ENCODE measurements around the gene GPR39.

Gene GPR39

GRCh38 chr2:132607426-132608090, 191.0 kb downstream of the GPR39 start:
- no peak for DNase-seq (ENCODE audit: low spot score in 2 of 2)
- Mint-ChIP-seq H3K36me3 (no peaks in the 10 kb centered on the region), H3K27ac (no peak overlapping the region), H3K4me1 (no peaks in the 10 kb centered on the region), H3K27me3 (peaks cover 3% of the 10 kb centered on the region), H3K9me3 (no peaks in the 10 kb centered on the region), H3K4me3 (no peak overlapping the region)
- ATAC-seq (ENCODE audit: low read depth), result no peak

GRCh38 chr2:132608311-132608710, 191.7 kb downstream of the GPR39 start:
- no peaks in the 10 kb centered on the region for H3K4me1 Mint-ChIP-seq
- H3K36me3 Mint-ChIP-seq, result no peaks in the 10 kb centered on the region
- H3K27me3 Mint-ChIP-seq, result peaks cover 3% of the 10 kb centered on the region
- H3K27ac Mint-ChIP-seq, result no peak overlapping the region
- DNase-seq (ENCODE audit: low spot score in 2 of 2), result no peak
- no peak overlapping the region for H3K4me3 Mint-ChIP-seq
- no peak for ATAC-seq (ENCODE audit: low read depth)
- H3K9me3 Mint-ChIP-seq, result no peaks in the 10 kb centered on the region

- Mint-ChIP-seq H3K27ac (no peak overlapping the region), H3K4me3 (no peak overlapping the region), H3K27me3 (peaks cover 3% of the 10 kb centered on the region)
These were observed 192.7 kb downstream of the GPR39 start for GRCh38 chr2:132609101-132609890.

GRCh38 chr2:132611719-132612118, 195.1 kb downstream of the GPR39 start:
- Mint-ChIP-seq H3K36me3 (no peaks in the 10 kb centered on the region), H3K27me3 (peaks cover 2% of the 10 kb centered on the region), H3K9me3 (no peaks in the 10 kb centered on the region), H3K27ac (no peak overlapping the region), H3K4me3 (no peak overlapping the region), H3K4me1 (no peaks in the 10 kb centered on the region)
- DNase-seq (ENCODE audit: low spot score in 2 of 2), result no peak
- no peak for ATAC-seq (ENCODE audit: low read depth)

More at GRCh38 chr2:132609101-132609890, 192.7 kb downstream of the GPR39 start:
- DNase-seq (ENCODE audit: low spot score in 2 of 2), result no peak
- H3K9me3 Mint-ChIP-seq, result no peaks in the 10 kb centered on the region
- H3K4me1 Mint-ChIP-seq, result no peaks in the 10 kb centered on the region
- no peaks in the 10 kb centered on the region for H3K36me3 Mint-ChIP-seq
- ATAC-seq (ENCODE audit: low read depth), result no peak

GRCh38 chr2:132615329-132616085, 198.9 kb downstream of the GPR39 start:
- no peaks in the 10 kb centered on the region for H3K36me3 Mint-ChIP-seq
- no peak overlapping the region for H3K27ac Mint-ChIP-seq
- DNase-seq (ENCODE audit: low spot score in 2 of 2) (no peak), ATAC-seq (ENCODE audit: low read depth) (no peak)
- H3K4me3 Mint-ChIP-seq, result no peak overlapping the region
- H3K27me3 Mint-ChIP-seq, result no peaks in the 10 kb centered on the region
- no peaks in the 10 kb centered on the region for H3K9me3 Mint-ChIP-seq
- H3K4me1 Mint-ChIP-seq, result no peaks in the 10 kb centered on the region

GRCh38 chr2:132617989-132618388, 201.4 kb downstream of the GPR39 start:
- Mint-ChIP-seq H3K27me3 (no peaks in the 10 kb centered on the region), H3K27ac (no peak overlapping the region), H3K4me1 (no peaks in the 10 kb centered on the region), H3K4me3 (no peak overlapping the region), H3K9me3 (no peaks in the 10 kb centered on the region), H3K36me3 (no peaks in the 10 kb centered on the region)
- no peak for DNase-seq (ENCODE audit: low spot score in 2 of 2)
- no peak for ATAC-seq (ENCODE audit: low read depth)

- Mint-ChIP-seq H3K4me3 (no peak overlapping the region), H3K4me1 (no peaks in the 10 kb centered on the region), H3K27me3 (no peaks in the 10 kb centered on the region), H3K36me3 (no peaks in the 10 kb centered on the region), H3K9me3 (no peaks in the 10 kb centered on the region), H3K27ac (no peak overlapping the region)
- DNase-seq (ENCODE audit: low spot score in 2 of 2), result no peak
- ATAC-seq (ENCODE audit: low read depth), result no peak
These were observed 202.1 kb downstream of the GPR39 start for GRCh38 chr2:132618734-132619133.

- Mint-ChIP-seq H3K36me3 (no peaks in the 10 kb centered on the region), H3K9me3 (peaks cover 3% of the 10 kb centered on the region), H3K4me1 (no peaks in the 10 kb centered on the region), H3K27ac (no peak overlapping the region), H3K27me3 (peaks cover 7% of the 10 kb centered on the region), H3K4me3 (no peak overlapping the region)
- DNase-seq (ENCODE audit: low spot score in 2 of 2) (no peak), ATAC-seq (ENCODE audit: low read depth) (no peak)
These were observed 203.5 kb downstream of the GPR39 start for GRCh38 chr2:132620115-132620514.

- no peak overlapping the region for H3K4me3 Mint-ChIP-seq
- H3K27me3 Mint-ChIP-seq, result peaks cover 7% of the 10 kb centered on the region
- DNase-seq (ENCODE audit: low spot score in 2 of 2), result no peak
- no peak for ATAC-seq (ENCODE audit: low read depth)
- no peaks in the 10 kb centered on the region for H3K36me3 Mint-ChIP-seq
- H3K9me3 Mint-ChIP-seq, result peaks cover 3% of the 10 kb centered on the region
- no peak overlapping the region for H3K27ac Mint-ChIP-seq
- no peaks in the 10 kb centered on the region for H3K4me1 Mint-ChIP-seq
These were observed 204.7 kb downstream of the GPR39 start for GRCh38 chr2:132621131-132621875.

GRCh38 chr2:132623096-132623839, 206.7 kb downstream of the GPR39 start:
- ATAC-seq (ENCODE audit: low read depth), result no peak

GRCh38 chr2:132627536-132627935, 210.9 kb downstream of the GPR39 start:
- Mint-ChIP-seq H3K4me1 (no peaks in the 10 kb centered on the region), H3K27ac (no peak overlapping the region), H3K4me3 (no peak overlapping the region), H3K27me3 (peaks cover 11% of the 10 kb centered on the region), H3K9me3 (peaks cover 3% of the 10 kb centered on the region), H3K36me3 (no peaks in the 10 kb centered on the region)
- ATAC-seq (ENCODE audit: low read depth), result no peak
- no peak for DNase-seq (ENCODE audit: low spot score in 2 of 2)

More at GRCh38 chr2:132623096-132623839, 206.7 kb downstream of the GPR39 start:
- Mint-ChIP-seq H3K9me3 (peaks cover 3% of the 10 kb centered on the region), H3K27ac (no peak overlapping the region), H3K4me3 (no peak overlapping the region), H3K4me1 (no peaks in the 10 kb centered on the region), H3K27me3 (peaks cover 7% of the 10 kb centered on the region), H3K36me3 (no peaks in the 10 kb centered on the region)
- DNase-seq (ENCODE audit: low spot score in 2 of 2), result no peak

GRCh38 chr2:132632000-132632649, 215.5 kb downstream of the GPR39 start:
- no peaks in the 10 kb centered on the region for H3K4me1 Mint-ChIP-seq
- peaks cover 2% of the 10 kb centered on the region for H3K36me3 Mint-ChIP-seq
- H3K4me3 Mint-ChIP-seq, result no peak overlapping the region
- no peak for DNase-seq (ENCODE audit: low spot score in 2 of 2)
- H3K27me3 Mint-ChIP-seq, result peaks cover 13% of the 10 kb centered on the region
- no peak overlapping the region for H3K27ac Mint-ChIP-seq
- ATAC-seq (ENCODE audit: low read depth), result no peak
- H3K9me3 Mint-ChIP-seq, result peaks cover 8% of the 10 kb centered on the region

GRCh38 chr2:132633635-132634034, 217.0 kb downstream of the GPR39 start:
- no peak overlapping the region for H3K4me3 Mint-ChIP-seq
- DNase-seq (ENCODE audit: low spot score in 2 of 2) (no peak), ATAC-seq (ENCODE audit: low read depth) (no peak)
- H3K27ac Mint-ChIP-seq, result no peak overlapping the region
- H3K9me3 Mint-ChIP-seq, result peaks cover 8% of the 10 kb centered on the region
- no peaks in the 10 kb centered on the region for H3K4me1 Mint-ChIP-seq
- peaks cover 2% of the 10 kb centered on the region for H3K36me3 Mint-ChIP-seq
- H3K27me3 Mint-ChIP-seq, result peaks cover 16% of the 10 kb centered on the region

Measured in memory B cell (primary cell).